Measurements from ENCODE around the gene CYP2B6. TPM values are rescaled to one million over a fixed set of nuclear protein-coding genes. Genes with fewer than 3 reads are reported as not detected.

The CYP2B6 gene
- total and polyA plus RNA-seq, 2 of the 13 experiments (the other 11 are each of a cell fraction or from before 2014, with no cell fraction given) = 0.09 TPM; not detected in 1

DNA sequence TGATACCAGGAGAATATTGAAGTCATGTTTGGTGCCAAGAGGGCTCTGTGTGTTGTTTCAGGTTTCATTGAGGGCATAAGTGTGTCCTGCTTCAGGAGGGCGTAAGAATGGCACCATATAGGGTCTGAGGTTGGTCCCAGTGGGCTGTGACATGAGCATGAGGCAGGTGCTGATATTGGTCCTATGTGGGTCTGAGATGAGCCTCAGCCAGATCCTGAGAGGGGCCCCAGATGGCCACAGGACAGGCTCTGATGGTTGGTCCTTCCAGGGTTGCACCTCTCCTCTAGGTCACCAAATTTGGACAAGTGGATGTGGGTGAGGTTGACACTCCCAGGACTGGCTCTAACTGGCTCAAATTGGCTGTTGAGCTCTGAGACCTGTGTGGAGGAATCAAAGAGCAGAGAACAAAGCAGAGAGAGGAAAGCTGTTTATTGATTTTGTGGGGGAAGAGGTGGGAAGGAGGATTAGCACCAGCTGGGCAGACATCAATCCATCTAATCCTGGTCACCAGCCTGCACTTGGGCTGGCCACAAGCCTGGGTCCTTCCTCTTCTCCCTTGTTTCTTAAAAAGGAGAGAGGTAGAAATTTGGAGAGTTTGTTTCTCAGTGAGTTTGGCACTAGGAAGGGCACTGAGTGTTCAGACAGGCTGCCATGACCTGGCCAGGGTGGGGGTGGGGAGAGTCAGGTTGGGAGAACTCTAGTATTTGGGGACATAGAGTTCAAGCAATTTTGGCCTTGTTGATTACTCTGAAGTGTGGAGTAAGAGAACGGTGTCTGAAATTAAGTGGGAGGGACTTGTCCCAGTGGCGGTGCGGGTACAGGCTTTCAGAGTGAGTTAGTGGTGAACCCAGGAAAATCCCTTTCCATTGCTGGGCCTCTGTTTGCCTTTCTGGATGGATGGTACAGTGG lies 38.7 kb downstream of the CYP2B6 start:
- intact Hi-C loops (cut with micrococcal nuclease; ENCODE audit: unreplicated experiment) = loop anchor here (10.0 kb wide), 1 partner anchor 365 kb away; no protein-coding TSS in a partner anchor
- Histone ChIP-seq H4K20me1 (ENCODE audit: insufficient read depth, low read length) (no peaks in the 10 kb centered on the region), H3K36me3 (replicated peaks in 1 of 2; ENCODE audit: control insufficient read depth in 1 of 2, insufficient read depth in 2 of 2, low read length in 2 of 2) (no peaks in the 10 kb centered on the region), H3K4me1 (ENCODE audit: insufficient read depth, low read length) (no peaks in the 10 kb centered on the region), H3K79me2 (ENCODE audit: insufficient read depth, low read length) (no peaks in the 10 kb centered on the region), H3K27me3 (ENCODE audit: control insufficient read depth in 1 of 2, insufficient read depth in 2 of 2, low read length in 2 of 2) (peaks cover 1 to 27% of the 10 kb centered on the region in 2 experiments; a peak in 2 of 5 replicates), H2AFZ (ENCODE audit: low read length) (no peak overlapping the region), H3K9ac (ENCODE audit: insufficient read depth, low read depth, low read length) (no peak overlapping the region), H3K27ac (ENCODE audit: extremely low read length, insufficient read depth, low read length) (no peak overlapping the region), H3K9me3 (ENCODE audit: low read length) (no peaks in the 10 kb centered on the region), H3K4me2 (ENCODE audit: low read depth, low read length) (no peak overlapping the region), H3K4me3 (replicated peaks in 1 of 3; ENCODE audit: insufficient read depth in 1 of 3, low read depth in 2 of 3, low read length in 3 of 3) (no peak overlapping the region)
- BruUV-seq (replicated peaks) = no TSS peak
- ChIA-PET POLR2A (no interaction called here), CTCF (ENCODE audit: low intra/inter-chr PET ratio, low total read pairs) (no interaction called here)
- in situ Hi-C loops (cut with HindIII; ENCODE audit: extremely low pct_ligation_motif_present, low pct_unique_long_range_greater_than_20kb) = no loop called here
- FAIRE-seq (no peak), DNase-seq (ENCODE audit: low spot score) (no peak), ATAC-seq (no peak)
- TF ChIP-seq ZNF691 (CRISPR knock-in tag; IDR thresholded peaks at IDR 0.05; ENCODE audit: borderline replicate concordance, low read depth) (no peak), NR2F2 (IDR thresholded peaks at IDR 0.05; ENCODE audit: borderline replicate concordance, low read depth) (no peak)
- 46% methylated on average over 4 of the region's 4 CpGs for WGBS (ENCODE audit: low lambda C conversion rate)

DNA sequence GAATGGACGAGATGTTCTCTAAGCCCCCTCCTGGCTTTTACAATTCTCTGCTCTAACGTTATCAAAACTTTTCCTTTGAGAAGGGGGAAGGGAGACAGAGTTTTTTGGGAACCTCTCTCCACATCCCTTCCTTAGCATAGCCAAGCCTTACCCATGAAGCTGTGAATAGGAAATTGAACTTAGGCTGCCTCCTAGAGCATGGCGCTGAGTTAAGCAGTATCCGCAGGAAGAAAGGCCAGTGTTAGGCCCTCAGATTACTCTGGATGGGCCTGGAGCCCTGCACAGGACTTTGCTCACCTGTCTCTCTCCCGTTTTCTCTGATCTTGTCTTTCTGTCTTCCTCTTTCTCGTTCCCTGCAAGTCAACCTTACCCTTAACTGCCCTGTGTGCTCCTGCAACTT lies 39.6 kb downstream of the CYP2B6 start:
- in situ Hi-C loops (cut with HindIII; ENCODE audit: extremely low pct_ligation_motif_present, low pct_unique_long_range_greater_than_20kb) (no loop called here), intact Hi-C loops (cut with micrococcal nuclease; ENCODE audit: unreplicated experiment) (no loop called here)
- H3K36me3 ChIP-seq (replicated peaks in 1 of 2; ENCODE audit: control insufficient read depth in 1 of 2, insufficient read depth in 2 of 2, low read length in 2 of 2) = no peaks in the 10 kb centered on the region
- WGBS (ENCODE audit: low lambda C conversion rate) = 11% methylated on average over 6 of the region's 6 CpGs
- no peaks in the 10 kb centered on the region for H3K79me2 ChIP-seq (ENCODE audit: insufficient read depth, low read length)
- DNase-seq (ENCODE audit: low spot score) = no peak
- H3K4me2 ChIP-seq (ENCODE audit: low read depth, low read length) = no peak overlapping the region
- no peak overlapping the region for H2AFZ ChIP-seq (ENCODE audit: low read length)
- H3K4me3 ChIP-seq (replicated peaks in 1 of 3; ENCODE audit: insufficient read depth in 1 of 3, low read depth in 2 of 3, low read length in 3 of 3) = no peak overlapping the region
- peaks cover 1 to 23% of the 10 kb centered on the region in 2 experiments; a peak in 2 of 5 replicates for H3K27me3 ChIP-seq (ENCODE audit: control insufficient read depth in 1 of 2, insufficient read depth in 2 of 2, low read length in 2 of 2)
- no TSS peak for BruUV-seq (replicated peaks)
- no peak overlapping the region for H3K27ac ChIP-seq (ENCODE audit: extremely low read length, insufficient read depth, low read length)
- FAIRE-seq = no peak
- ChIA-PET POLR2A (no interaction called here), CTCF (ENCODE audit: low intra/inter-chr PET ratio, low total read pairs) (no interaction called here)
- no peaks in the 10 kb centered on the region for H4K20me1 ChIP-seq (ENCODE audit: insufficient read depth, low read length)
- H3K4me1 ChIP-seq (ENCODE audit: insufficient read depth, low read length) = no peaks in the 10 kb centered on the region
- no peak overlapping the region for H3K9ac ChIP-seq (ENCODE audit: insufficient read depth, low read depth, low read length)
- TF ChIP-seq CTCF (CRISPR knock-in tag; IDR thresholded peaks at IDR 0.05) = 0 out of 2 replicates have a peak, but pooled peaks have one; percentile 22
- no peak for TF ChIP-seq ZC3H13 (CRISPR knock-in tag; IDR thresholded peaks at IDR 0.05)
- no peak for ATAC-seq
- no peaks in the 10 kb centered on the region for H3K9me3 ChIP-seq (ENCODE audit: low read length)

Measured in HepG2 (cell line).